Activated CD8-positive, alpha-beta memory T cell treated with anti-CD3 and anti-CD28 coated beads, Interleukin-2, amount 10 ng/mL, durations not matched to agents 7 days and 5 days (primary cell): ENCODE measurements around the gene CCDC92B. TPM values are rescaled to one million over a fixed set of nuclear protein-coding genes. Genes with fewer than 3 reads are reported as not detected.
"Not testable (repeated sequence)": the region's sequence is repeated elsewhere in the genome, so short reads cannot be mapped to it uniquely, and the experiment has no call there.

Source experiments
- ATAC-seq: fragments of 150-1000 bp; cut with Tn5 transposase; one replicate; pipeline ENCODE4 v1.10.0; 2021; ENCODE audit warnings: moderate library complexity
- CTCF ChIA-PET: fragments of 350-600 bp; sonication (Branson Sonifier 250); formaldehyde crosslinking; loops from one replicate; lab custom pipeline; 2021; ENCODE audit warnings: antibody characterized with exemption; lab: Charles Lee
- DNase-seq: peaks from one replicate; pipeline ENCODE4 v3.0.0-alpha.2; 2020
- H3K27ac Mint-ChIP-seq: one replicate; pipeline ENCODE4 v1.8.0; 2021; ENCODE audit warnings: mild to moderate bottlenecking, mixed read lengths
- H3K27me3 Mint-ChIP-seq: one replicate; pipeline ENCODE4 v1.8.0; 2021; ENCODE audit warnings: mixed read lengths
- H3K36me3 Mint-ChIP-seq: one replicate; pipeline ENCODE4 v1.8.0; 2021; ENCODE audit warnings: mild to moderate bottlenecking, mixed read lengths
- H3K4me1 Mint-ChIP-seq: one replicate; pipeline ENCODE4 v1.8.0; 2021; ENCODE audit warnings: mixed read lengths
- H3K4me3 Mint-ChIP-seq: one replicate; pipeline ENCODE4 v1.8.0; 2021; ENCODE audit warnings: mild to moderate bottlenecking, moderate library complexity, mixed read lengths
- H3K9me3 Mint-ChIP-seq: one replicate; pipeline ENCODE4 v1.8.0; 2022; ENCODE audit warnings: low read depth, mixed read lengths
- total RNA-seq, 2 experiments: library from RNA; stranded (reverse); gene quantifications; one replicate each; pipeline ENCODE4 v1.2.3, GENCODE V29; 2021

CCDC92B gene
- total RNA-seq, 2 experiments from 2014 or later, result 0.12 TPM; not detected in 1

DNA sequence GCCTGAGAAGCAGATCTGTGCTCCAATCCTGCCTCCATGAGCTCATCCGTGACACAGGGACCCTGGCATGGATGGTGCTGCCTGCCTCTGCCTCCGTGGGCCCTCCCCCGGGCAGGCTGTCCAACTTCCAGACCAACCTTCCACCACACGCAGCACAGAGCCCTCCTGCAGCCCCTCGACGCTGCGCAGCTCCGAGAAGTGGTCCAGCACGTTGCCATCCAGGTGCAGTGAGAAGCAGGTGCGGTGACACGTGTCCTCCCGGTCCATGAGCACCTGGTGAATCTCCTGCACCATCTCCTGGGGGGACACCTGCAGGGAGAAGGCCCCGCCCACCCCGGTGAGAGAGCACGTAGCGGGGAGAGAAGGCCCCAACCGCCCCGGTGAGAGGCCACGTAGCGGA, 46.3 kb downstream of the CCDC92B start:
- Mint-ChIP-seq H3K27me3 (no peaks in the 10 kb centered on the region), H3K36me3 (peaks cover 7% of the 10 kb centered on the region), H3K27ac (no peak overlapping the region), H3K4me3 (no peak overlapping the region), H3K4me1 (peaks cover under 1% of the 10 kb centered on the region), H3K9me3 (no peaks in the 10 kb centered on the region)
- CTCF ChIA-PET, result no interaction called here
- no peak for ATAC-seq
- no peak for DNase-seq

DNA sequence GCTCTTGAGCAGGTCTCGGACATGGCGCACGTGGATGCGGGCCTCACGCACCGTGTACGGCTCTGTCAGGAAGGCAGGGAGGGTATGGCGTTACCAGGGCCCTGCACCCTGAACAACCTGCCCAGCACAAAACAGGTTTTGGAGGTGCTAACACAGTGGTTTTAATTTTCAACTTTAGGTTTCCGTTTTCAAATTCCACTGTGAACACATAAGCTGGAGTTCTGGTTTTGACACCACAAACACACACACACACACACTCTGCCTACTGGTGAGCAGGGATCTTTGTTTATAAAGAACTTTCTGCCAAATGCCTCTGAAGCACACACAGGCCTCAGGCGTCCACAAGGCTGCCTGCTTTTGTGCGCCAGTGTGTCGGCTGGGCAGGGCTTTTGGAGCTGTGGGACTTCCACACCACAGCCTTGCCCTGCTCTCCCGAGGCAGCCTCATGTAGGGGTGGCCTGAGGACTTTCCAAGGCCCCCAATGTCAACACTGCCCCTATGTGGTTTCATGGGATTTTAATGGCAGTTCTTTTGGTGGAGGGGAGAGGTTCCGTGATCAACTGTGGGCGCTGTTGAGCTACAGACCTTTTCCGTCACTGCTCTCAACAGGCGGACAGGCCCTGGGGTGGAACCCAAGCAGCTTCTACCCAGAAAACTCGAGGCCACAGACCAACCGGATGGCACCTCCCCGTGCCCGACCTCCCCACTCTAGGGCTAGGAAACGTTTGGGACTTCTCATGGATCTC, 47.3 kb downstream of the CCDC92B start:
- H3K27ac Mint-ChIP-seq, result no peak overlapping the region
- H3K9me3 Mint-ChIP-seq, result no peaks in the 10 kb centered on the region
- DNase-seq (no peak), ATAC-seq (no peak)
- no peaks in the 10 kb centered on the region for H3K27me3 Mint-ChIP-seq
- peaks cover 10% of the 10 kb centered on the region for H3K36me3 Mint-ChIP-seq
- H3K4me3 Mint-ChIP-seq, result no peak overlapping the region
- no peaks in the 10 kb centered on the region for H3K4me1 Mint-ChIP-seq
- CTCF ChIA-PET, result no interaction called here

DNA sequence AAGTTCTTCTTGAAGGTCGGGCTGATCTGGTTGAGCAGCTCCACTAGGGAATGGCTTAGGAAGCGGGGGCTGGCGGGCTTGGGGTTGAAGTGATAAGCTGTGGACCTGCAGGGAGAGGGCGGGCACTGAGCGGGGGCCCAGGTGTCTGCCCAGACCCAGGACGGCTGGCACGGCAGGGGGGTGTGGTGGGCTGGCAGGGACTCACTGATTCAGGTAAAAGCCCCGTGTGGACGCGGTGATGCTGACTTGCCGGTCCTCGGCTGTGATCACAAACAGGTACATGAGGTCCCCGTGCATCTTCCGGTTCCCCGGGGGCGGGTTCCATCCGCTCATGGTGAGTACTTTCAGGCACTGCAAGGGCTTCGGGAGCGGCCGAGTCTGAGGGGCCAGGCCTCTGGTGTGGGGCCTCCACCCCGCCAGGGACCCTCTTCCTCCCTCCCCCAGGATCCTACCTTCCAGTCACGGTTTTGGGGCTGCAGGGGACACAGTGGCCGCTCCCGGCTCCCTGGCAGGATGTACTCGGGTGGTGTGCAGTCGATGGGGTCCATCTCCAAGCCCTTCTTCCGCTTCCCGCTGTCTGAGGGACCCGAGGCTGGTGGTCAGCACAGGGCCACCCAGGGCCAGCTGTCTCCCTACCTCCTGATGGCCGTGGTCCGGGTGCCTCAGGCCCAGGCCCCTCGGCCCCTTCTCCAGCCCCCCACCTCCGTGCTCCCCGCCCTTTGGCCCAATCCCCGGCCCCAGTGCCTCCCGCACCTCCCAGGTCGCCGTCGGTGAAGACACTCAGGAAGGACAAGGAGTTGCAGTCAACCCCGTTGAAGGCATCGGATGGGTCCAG, 48.1 kb downstream of the CCDC92B start:
- no peak for ATAC-seq
- no peak overlapping the region for H3K27ac Mint-ChIP-seq
- DNase-seq, result no peak
- no peaks in the 10 kb centered on the region for H3K4me1 Mint-ChIP-seq
- CTCF ChIA-PET, result no interaction called here
- H3K36me3 Mint-ChIP-seq, result peaks cover 13% of the 10 kb centered on the region
- no peaks in the 10 kb centered on the region for H3K9me3 Mint-ChIP-seq
- H3K4me3 Mint-ChIP-seq, result no peak overlapping the region
- H3K27me3 Mint-ChIP-seq, result no peaks in the 10 kb centered on the region

DNA sequence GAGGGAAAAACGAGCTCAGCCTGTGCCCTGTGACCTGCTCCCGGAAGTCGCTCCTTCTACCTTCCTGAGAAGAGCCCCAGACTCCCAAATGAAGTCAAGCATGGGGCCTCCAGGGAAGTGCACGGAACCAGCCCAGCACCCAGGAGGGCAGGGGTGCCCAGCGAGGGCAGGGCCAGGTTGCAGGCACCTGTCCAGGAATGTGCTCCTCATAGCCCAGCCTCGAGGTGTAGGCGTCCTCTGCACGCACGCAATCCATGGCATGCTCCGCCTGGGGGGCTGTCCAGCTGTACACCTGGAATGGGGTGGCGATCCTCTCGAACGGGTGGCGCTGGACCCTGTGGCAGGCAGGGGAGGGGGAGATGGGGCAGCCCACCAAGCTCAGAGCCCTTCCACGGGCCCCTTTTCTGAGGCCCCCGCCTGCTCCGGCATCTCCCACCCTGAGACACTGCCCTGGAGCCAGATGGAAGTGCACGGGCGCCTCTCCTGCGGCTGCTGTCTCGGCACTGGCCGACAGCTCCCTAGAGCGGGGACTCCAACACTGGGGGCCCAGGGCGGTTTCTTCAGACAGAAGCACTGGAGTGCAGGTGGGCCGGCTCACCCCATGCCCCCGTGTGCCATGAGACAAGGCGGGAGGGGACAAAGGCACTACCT, 48.8 kb downstream of the CCDC92B start:
- H3K9me3 Mint-ChIP-seq, result no peaks in the 10 kb centered on the region
- H3K36me3 Mint-ChIP-seq, result peaks cover 13% of the 10 kb centered on the region
- H3K27ac Mint-ChIP-seq, result no peak overlapping the region
- CTCF ChIA-PET, result no interaction called here
- ATAC-seq (no peak), DNase-seq (no peak)
- H3K27me3 Mint-ChIP-seq, result no peaks in the 10 kb centered on the region
- H3K4me3 Mint-ChIP-seq, result no peak overlapping the region
- H3K4me1 Mint-ChIP-seq, result no peaks in the 10 kb centered on the region

DNA sequence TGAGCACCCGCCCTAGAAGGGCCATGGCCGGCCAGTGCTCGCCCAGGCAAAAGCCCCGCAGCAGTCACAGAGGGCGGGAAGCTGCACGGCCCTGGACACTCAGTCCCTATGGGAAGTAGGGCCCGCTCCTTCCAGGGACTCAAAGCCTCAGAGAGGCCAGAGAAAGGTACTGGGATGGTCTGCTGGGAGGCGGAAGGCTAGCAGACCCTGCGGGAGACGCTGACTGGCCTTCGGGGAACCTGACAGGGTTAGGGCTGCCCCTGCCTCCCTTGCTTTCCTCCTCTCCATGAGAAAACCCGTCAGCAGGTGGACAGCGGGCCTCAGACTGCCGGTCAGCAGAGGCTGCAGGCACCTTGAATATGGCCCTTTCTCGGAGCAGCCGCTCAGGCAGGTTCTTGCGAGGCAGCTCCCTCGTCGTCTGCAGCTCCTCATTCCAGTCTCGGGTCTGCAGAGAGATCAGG, 49.4 kb downstream of the CCDC92B start:
- H3K4me1 Mint-ChIP-seq, result no peaks in the 10 kb centered on the region
- CTCF ChIA-PET, result interaction anchor here (0.7 kb wide), 1 partner anchor 11 kb away, joined by 3 read pairs; no protein-coding TSS in a partner anchor
- no peak for DNase-seq
- H3K9me3 Mint-ChIP-seq, result no peaks in the 10 kb centered on the region
- no peak for ATAC-seq
- H3K27me3 Mint-ChIP-seq, result no peaks in the 10 kb centered on the region
- H3K27ac Mint-ChIP-seq, result no peak overlapping the region
- H3K36me3 Mint-ChIP-seq, result peaks cover 13% of the 10 kb centered on the region
- no peak overlapping the region for H3K4me3 Mint-ChIP-seq

DNA sequence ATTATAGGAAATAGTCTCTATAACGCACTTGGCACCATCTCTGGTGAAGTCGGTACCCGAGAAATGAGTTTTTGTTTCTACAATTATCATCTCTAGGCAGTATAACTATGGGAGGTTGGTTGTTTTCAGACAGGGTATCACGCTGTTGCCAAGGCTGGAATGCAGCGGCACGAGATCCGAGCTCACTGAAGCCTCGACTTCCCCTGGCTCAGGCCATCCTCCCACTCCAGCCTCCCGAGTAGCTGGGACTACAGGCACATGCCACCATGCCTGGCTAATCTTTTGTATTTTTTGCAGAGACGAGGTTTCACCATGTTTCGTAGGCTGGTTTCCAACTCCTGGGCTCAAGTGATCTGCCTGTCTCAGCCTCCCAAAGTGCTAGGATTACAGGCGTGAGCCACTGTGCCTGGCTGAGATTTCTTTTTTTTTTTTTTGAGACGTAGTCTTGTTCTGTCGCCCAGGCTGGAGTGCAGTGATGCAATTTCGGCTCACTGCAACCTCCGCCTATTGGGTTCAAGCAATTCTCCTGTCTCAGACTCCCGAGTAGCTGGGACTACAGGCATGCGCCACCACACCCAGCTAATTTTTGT, 50.1 kb downstream of the CCDC92B start:
- not testable (repeated sequence) for H3K4me1 Mint-ChIP-seq, DNase-seq, H3K9me3 Mint-ChIP-seq, H3K27me3 Mint-ChIP-seq, H3K4me3 Mint-ChIP-seq, H3K27ac Mint-ChIP-seq, ATAC-seq
- H3K36me3 Mint-ChIP-seq, result peaks cover 13% of the 10 kb centered on the region
- CTCF ChIA-PET, result interaction anchor here (0.7 kb wide), 2 partner anchors 11 to 208 kb away, joined by 3 read pairs; no protein-coding TSS in a partner anchor

DNA sequence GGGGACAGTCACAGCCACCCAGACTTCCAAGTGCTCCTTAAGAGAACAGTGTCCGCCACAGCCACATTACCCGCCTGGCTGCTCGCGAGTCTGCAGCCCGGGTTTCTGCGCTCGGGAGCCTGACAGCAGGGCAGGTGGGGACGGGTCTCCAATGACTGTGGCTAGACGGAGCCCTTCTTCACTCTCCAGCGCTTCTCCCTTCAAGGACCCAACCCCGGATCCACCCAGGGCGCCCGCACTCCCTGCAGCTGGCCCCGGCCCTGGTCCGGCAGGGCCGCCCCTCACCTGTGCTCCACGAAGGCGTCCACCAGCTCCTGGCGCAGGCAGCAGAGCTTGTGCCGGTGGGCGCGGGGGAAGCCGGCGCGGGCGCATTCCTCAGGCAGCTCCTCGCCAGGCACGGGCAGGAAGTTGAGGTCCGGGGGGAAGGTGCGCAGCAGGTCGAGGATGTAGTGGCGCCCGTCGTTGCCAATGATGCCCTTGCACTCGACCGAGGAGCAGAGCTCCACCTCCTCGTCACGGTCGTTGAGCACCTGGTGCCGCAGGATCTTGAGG, 51.8 kb downstream of the CCDC92B start:
- Mint-ChIP-seq H3K27ac (no peak overlapping the region), H3K9me3 (no peaks in the 10 kb centered on the region), H3K27me3 (no peaks in the 10 kb centered on the region), H3K4me1 (peaks cover 4% of the 10 kb centered on the region), H3K4me3 (no peak overlapping the region), H3K36me3 (peaks cover 12% of the 10 kb centered on the region)
- CTCF ChIA-PET, result interaction anchor here (1.2 kb wide), 1 partner anchor 10 kb away, joined by 3 read pairs; no protein-coding TSS in a partner anchor
- DNase-seq, result no peak
- no peak for ATAC-seq

DNA sequence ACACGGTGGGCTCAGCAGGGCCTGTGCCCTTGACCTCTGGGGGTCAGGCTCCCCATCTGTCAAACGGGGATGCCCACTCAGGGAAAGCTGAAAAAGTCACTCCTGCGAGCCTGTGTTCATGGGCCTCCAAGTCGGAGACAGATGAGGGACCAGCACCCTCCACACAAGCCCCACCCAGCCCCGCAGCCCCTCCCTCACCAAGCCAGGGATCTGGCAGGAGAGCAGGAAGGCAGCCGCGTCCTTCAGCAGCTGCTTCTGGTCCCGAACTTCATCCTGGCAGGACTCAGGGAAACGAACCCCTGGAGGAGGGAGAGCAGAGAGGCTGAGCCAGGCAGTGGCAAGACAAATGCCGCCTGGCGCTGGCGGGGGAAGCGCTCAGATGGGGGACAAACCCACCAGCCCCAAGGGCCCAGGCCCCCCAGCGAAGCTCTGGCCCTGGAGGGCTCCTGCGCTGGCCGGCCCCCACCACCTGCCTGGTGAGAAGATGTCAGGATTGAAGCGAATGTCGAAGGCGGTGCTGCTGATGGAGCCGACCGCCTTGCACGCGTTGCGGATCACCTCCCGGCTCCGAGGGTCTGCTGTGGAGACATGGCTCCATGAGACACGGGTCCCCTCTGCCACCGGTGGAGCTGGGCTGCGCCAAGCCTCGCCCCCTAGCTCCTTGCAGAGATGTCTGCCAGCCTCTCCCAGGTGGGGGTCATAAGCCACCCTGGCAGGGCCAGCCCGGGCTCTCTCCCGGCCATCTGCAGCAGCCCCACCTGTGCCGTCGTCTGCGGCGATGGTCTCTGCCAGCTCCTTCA, 53.3 kb downstream of the CCDC92B start:
- CTCF ChIA-PET, result no interaction called here
- Mint-ChIP-seq H3K9me3 (no peaks in the 10 kb centered on the region), H3K27me3 (no peaks in the 10 kb centered on the region), H3K36me3 (peaks cover 15% of the 10 kb centered on the region), H3K4me3 (no peak overlapping the region), H3K27ac (no peak overlapping the region), H3K4me1 (peaks cover 4% of the 10 kb centered on the region)
- DNase-seq (no peak), ATAC-seq (no peak)

DNA sequence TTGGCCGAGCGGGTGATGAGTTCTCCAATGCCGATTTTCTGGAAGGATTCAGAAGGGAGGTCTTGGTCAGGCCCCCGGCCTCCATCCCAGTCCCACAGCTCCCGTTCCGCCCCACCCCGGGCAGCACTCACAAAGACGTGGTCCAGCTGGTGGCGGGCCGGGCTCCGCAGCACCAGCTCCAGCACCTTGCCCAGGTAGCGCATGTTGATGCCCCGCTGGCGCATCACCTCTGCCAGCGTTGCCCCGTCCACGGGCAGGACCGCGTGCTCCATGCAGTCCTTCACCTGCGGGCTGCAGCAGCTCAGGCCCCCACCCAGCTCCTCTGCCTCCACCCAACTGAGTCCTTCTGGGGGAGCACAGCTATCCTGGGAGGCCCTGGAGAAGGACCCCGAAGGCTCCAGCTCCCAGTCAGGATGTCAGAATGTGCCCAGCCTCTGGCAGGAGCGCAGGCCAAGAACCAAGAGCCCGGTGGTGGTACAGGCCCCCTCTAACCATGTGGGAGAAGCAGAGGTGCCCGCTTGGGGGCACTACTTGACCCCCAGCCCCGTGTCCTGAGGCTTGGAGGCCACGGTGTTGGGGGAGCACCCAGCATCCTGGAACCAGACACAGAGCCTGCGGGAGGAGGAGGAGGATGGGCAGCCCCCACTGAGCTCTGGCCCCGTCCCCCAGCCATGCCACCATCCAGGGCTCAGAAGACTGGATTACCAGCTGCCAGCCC, 54.0 kb downstream of the CCDC92B start:
- ATAC-seq (no peak), DNase-seq (peak; percentile 31)
- Mint-ChIP-seq H3K4me3 (no peak overlapping the region), H3K4me1 (peaks cover 4% of the 10 kb centered on the region), H3K27ac (no peak overlapping the region), H3K27me3 (no peaks in the 10 kb centered on the region), H3K36me3 (peaks cover 16% of the 10 kb centered on the region), H3K9me3 (no peaks in the 10 kb centered on the region)
- CTCF ChIA-PET, result interaction anchor here (1.3 kb wide), 1 partner anchor 279 kb away, joined by 3 read pairs; no protein-coding TSS in a partner anchor

DNA sequence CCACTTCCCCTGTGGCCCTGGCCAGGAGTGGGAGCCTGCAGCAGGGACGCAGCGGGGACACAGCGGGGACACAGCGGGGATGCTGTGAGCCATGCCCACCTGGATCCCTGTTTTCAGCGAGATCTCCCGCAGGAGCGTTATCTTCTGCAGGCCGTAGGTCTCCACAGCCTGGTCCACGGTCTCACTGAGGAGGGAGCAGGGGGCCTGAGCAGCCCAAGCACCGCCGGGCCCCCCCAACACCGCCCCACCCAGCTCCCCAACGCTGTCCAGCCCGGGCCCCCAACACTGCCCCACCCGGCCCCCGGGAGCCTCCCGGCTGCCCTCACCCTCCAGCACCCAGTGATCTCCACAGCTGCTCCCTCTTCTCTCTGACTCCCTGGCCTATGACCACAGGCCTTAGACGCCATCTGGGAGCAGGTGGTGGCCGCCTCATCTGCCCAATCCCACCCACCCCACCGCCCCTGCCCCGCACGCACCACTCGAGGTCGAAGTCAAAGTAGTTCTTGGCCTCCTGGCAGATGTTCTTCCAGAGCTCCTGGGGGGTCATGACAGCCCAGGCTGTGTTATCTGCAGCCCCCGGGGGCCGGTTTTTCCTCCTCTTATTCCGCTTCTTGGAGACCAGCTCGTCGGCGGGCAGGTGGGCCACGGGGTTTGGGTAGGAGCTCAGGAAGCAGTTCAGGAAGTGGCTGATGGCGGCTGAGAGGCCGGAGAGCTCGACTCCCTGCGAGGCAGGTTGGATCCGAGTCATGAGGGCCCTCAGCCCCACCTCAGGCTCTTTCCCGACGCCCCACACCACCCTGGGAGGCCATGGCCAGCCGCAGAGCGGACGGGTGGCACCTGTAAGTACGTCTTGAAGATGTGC, 54.8 kb downstream of the CCDC92B start:
- no peak overlapping the region for H3K4me3 Mint-ChIP-seq
- DNase-seq (peak; percentile 37), ATAC-seq (no peak)
- H3K9me3 Mint-ChIP-seq, result no peaks in the 10 kb centered on the region
- H3K27me3 Mint-ChIP-seq, result no peaks in the 10 kb centered on the region
- no peak overlapping the region for H3K27ac Mint-ChIP-seq
- H3K4me1 Mint-ChIP-seq, result peaks cover 4% of the 10 kb centered on the region
- CTCF ChIA-PET, result interaction anchor here (1.3 kb wide), 1 partner anchor 278 kb away, joined by 3 read pairs; no protein-coding TSS in a partner anchor
- H3K36me3 Mint-ChIP-seq, result peaks cover 16% of the 10 kb centered on the region
